Measurements from ENCODE around the gene NKIRAS1. TPM values are rescaled to one million over a fixed set of nuclear protein-coding genes. Genes with fewer than 3 reads are reported as not detected.
"Not testable (repeated sequence)": the region's sequence is repeated elsewhere in the genome, so short reads cannot be mapped to it uniquely, and the experiment has no call there.

NKIRAS1 gene
- total RNA-seq, 1 donor from 2014 or later, result 13.2 TPM

GRCh38 chr3:23921052-23921511 lies 4.3 kb upstream of the NKIRAS1 start:
- Mint-ChIP-seq H3K4me1 (ENCODE audit: low read depth) (peaks cover 57% of the 10 kb centered on the region), H3K4me3 (ENCODE audit: unreplicated experiment) (no peak overlapping the region), H3K27ac (ENCODE audit: unreplicated experiment) (no peak overlapping the region), H3K27me3 (ENCODE audit: low read depth) (no peaks in the 10 kb centered on the region), H3K9me3 (ENCODE audit: low read depth) (no peaks in the 10 kb centered on the region), H3K36me3 (ENCODE audit: low read depth) (peaks cover 26% of the 10 kb centered on the region)
- DNase-seq (ENCODE audit: low spot score), result no peak
- no peak for TF ChIP-seq CTCF (IDR thresholded peaks at IDR 0.05)

- H3K4me3 Mint-ChIP-seq (ENCODE audit: unreplicated experiment), result no peak overlapping the region
- H3K27ac Mint-ChIP-seq (ENCODE audit: unreplicated experiment), result peak overlapping the region; percentile 50
These were observed 3.4 kb upstream of the NKIRAS1 start for GRCh38 chr3:23920151-23920655.

GRCh38 chr3:23919628-23920027 lies 2.8 kb upstream of the NKIRAS1 start:
- Mint-ChIP-seq H3K27me3 (ENCODE audit: low read depth) (no peaks in the 10 kb centered on the region), H3K36me3 (ENCODE audit: low read depth) (peaks cover 26% of the 10 kb centered on the region), H3K27ac (ENCODE audit: unreplicated experiment) (peak overlapping the region; percentile 50), H3K4me1 (ENCODE audit: low read depth) (peaks cover 69% of the 10 kb centered on the region), H3K9me3 (ENCODE audit: low read depth) (no peaks in the 10 kb centered on the region), H3K4me3 (ENCODE audit: unreplicated experiment) (no peak overlapping the region)
- no peak for TF ChIP-seq CTCF (IDR thresholded peaks at IDR 0.05)
- no peak for DNase-seq (ENCODE audit: low spot score)

More at GRCh38 chr3:23920151-23920655, 3.4 kb upstream of the NKIRAS1 start:
- H3K36me3 Mint-ChIP-seq (ENCODE audit: low read depth), result peaks cover 26% of the 10 kb centered on the region
- H3K4me1 Mint-ChIP-seq (ENCODE audit: low read depth), result peaks cover 66% of the 10 kb centered on the region
- TF ChIP-seq CTCF (IDR thresholded peaks at IDR 0.05), result no peak
- H3K9me3 Mint-ChIP-seq (ENCODE audit: low read depth), result no peaks in the 10 kb centered on the region
- DNase-seq (ENCODE audit: low spot score), result no peak
- H3K27me3 Mint-ChIP-seq (ENCODE audit: low read depth), result no peaks in the 10 kb centered on the region

GRCh38 chr3:23918331-23918730 lies 1.5 kb upstream of the NKIRAS1 start:
- peaks cover 64% of the 10 kb centered on the region for H3K4me1 Mint-ChIP-seq (ENCODE audit: low read depth)
- peak overlapping the region; percentile 80 for H3K27ac Mint-ChIP-seq (ENCODE audit: unreplicated experiment)
- H3K9me3 Mint-ChIP-seq (ENCODE audit: low read depth); H3K27me3 Mint-ChIP-seq (ENCODE audit: low read depth); DNase-seq (ENCODE audit: low spot score): not testable (repeated sequence)
- H3K36me3 Mint-ChIP-seq (ENCODE audit: low read depth), result peaks cover 26% of the 10 kb centered on the region
- peak overlapping the region; percentile 99 for H3K4me3 Mint-ChIP-seq (ENCODE audit: unreplicated experiment)

- Mint-ChIP-seq H3K4me1 (ENCODE audit: low read depth) (peaks cover 59% of the 10 kb centered on the region), H3K36me3 (ENCODE audit: low read depth) (peaks cover 26% of the 10 kb centered on the region), H3K4me3 (ENCODE audit: unreplicated experiment) (peak overlapping the region; percentile 99), H3K27ac (ENCODE audit: unreplicated experiment) (peak overlapping the region; percentile 80)
- H3K9me3 Mint-ChIP-seq (ENCODE audit: low read depth); DNase-seq (ENCODE audit: low spot score); H3K27me3 Mint-ChIP-seq (ENCODE audit: low read depth): not testable (repeated sequence)
These were observed 1.0 kb upstream of the NKIRAS1 start for GRCh38 chr3:23917679-23918303.

- peaks cover 56% of the 10 kb centered on the region for H3K4me1 Mint-ChIP-seq (ENCODE audit: low read depth)
- no peak for DNase-seq (ENCODE audit: low spot score)
These were observed 471 bp downstream of the NKIRAS1 start for GRCh38 chr3:23916152-23916885.

More at GRCh38 chr3:23916152-23916885, 471 bp downstream of the NKIRAS1 start:
- Mint-ChIP-seq H3K27me3 (ENCODE audit: low read depth) (no peaks in the 10 kb centered on the region), H3K27ac (ENCODE audit: unreplicated experiment) (peak overlapping the region; percentile 80), H3K9me3 (ENCODE audit: low read depth) (no peaks in the 10 kb centered on the region), H3K4me3 (ENCODE audit: unreplicated experiment) (peak overlapping the region; percentile 99), H3K36me3 (ENCODE audit: low read depth) (peaks cover 26% of the 10 kb centered on the region)
- TF ChIP-seq CTCF (IDR thresholded peaks at IDR 0.05), result no peak

All from chondrocyte (in vitro differentiated cells).